NCI-H2196 treated with DMSO at 0.1 percent for 48 hours (cell line): ENCODE results near the gene KCNJ11.
A peak's percentile ranks its signal among the peaks of the same experiment; 100 is the strongest.

ENCODE experiments used
- DNase-seq: peaks from one replicate; lab custom pipeline; 2025; ENCODE audit not compliant: unreplicated experiment; lab: John Stamatoyannopoulos, UW

Gene KCNJ11

GRCh38 chr11:17392872-17393271 is 4.4 kb upstream of the KCNJ11 start:
- DNase-seq: no peak

GRCh38 chr11:17391493-17392355 is 3.3 kb upstream of the KCNJ11 start:
- DNase-seq: peak; percentile 88

- DNase-seq: no peak
These were observed 1.6 kb upstream of the KCNJ11 start for GRCh38 chr11:17389957-17390649.

GRCh38 chr11:17389211-17389956 is 925 bp upstream of the KCNJ11 start:
- DNase-seq: peak; percentile 94

- DNase-seq: no peak
These were observed 648 bp downstream of the KCNJ11 start for GRCh38 chr11:17387811-17388210.

GRCh38 chr11:17387254-17387653 is 1.2 kb downstream of the KCNJ11 start:
- no peak for DNase-seq

- no peak for DNase-seq
These were observed 2.0 kb downstream of the KCNJ11 start for GRCh38 chr11:17386331-17387084.

GRCh38 chr11:17385926-17386325 is 2.5 kb downstream of the KCNJ11 start:
- DNase-seq: no peak

GRCh38 chr11:17385492-17385891 is 3.0 kb downstream of the KCNJ11 start:
- DNase-seq: no peak

GRCh38 chr11:17384002-17384511 is 4.4 kb downstream of the KCNJ11 start:
- peak; percentile 47 for DNase-seq

- DNase-seq: no peak
These were observed 5.0 kb downstream of the KCNJ11 start for GRCh38 chr11:17383461-17383860.

GRCh38 chr11:17382046-17382728 is 6.3 kb downstream of the KCNJ11 start:
- DNase-seq: no peak

- DNase-seq: no peak
These were observed 7.3 kb downstream of the KCNJ11 start for GRCh38 chr11:17381156-17381555.

GRCh38 chr11:17379383-17380180 is 8.9 kb downstream of the KCNJ11 start:
- DNase-seq: no peak

GRCh38 chr11:17378655-17379054 is 9.8 kb downstream of the KCNJ11 start:
- DNase-seq: no peak

- no peak for DNase-seq
These were observed 12.0 kb downstream of the KCNJ11 start for GRCh38 chr11:17376493-17376892.

GRCh38 chr11:17375547-17375946 is 12.9 kb downstream of the KCNJ11 start:
- DNase-seq: no peak

GRCh38 chr11:17371614-17372013 is 16.8 kb downstream of the KCNJ11 start:
- no peak for DNase-seq

- DNase-seq: no peak
These were observed 18.7 kb downstream of the KCNJ11 start for GRCh38 chr11:17369684-17370243.
